GM19463 (cell line): Measurements from ENCODE around the gene PKLR.
"Not testable (repeated sequence)": the region's sequence is repeated elsewhere in the genome, so short reads cannot be mapped to it uniquely, and the experiment has no call there.

Experiments
- ATAC-seq: cut with Tn5 transposase; IDR thresholded peaks from one replicate; pipeline ENCODE4 v1.9.1; 2021; ENCODE audit warnings: mild to moderate bottlenecking, moderate library complexity; ENCODE audit not compliant: unreplicated experiment

PKLR gene

DNA sequence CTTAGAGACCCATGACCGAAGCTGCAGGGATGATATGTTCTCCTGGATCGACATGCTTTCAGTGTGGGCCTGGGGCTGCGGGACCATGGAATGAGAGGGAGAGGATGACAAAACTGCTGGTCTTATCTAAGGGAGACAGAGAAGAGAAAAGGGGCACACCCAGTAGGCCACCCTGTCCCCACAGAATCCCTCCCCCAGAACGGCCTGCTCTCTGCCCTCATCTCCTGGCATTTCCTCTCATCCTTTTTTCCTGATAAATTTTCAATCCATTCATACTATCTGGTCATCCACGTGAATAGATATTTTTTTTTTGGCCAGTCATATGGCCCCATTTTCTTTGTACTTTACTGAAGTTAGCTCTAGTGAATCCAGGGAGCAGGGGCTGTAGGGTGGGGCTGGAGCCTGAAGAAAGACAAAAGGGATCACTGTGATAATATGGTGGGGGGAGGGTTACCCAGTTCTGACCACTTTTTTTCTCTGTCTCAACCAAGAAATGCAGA, at the start of gene PKLR:
Gene PKLR (minus strand): TSS at position 97 of the 500 bp plus-strand sequence. CDS start 43 bp downstream, at position 54.
- ATAC-seq = no peak

DNA sequence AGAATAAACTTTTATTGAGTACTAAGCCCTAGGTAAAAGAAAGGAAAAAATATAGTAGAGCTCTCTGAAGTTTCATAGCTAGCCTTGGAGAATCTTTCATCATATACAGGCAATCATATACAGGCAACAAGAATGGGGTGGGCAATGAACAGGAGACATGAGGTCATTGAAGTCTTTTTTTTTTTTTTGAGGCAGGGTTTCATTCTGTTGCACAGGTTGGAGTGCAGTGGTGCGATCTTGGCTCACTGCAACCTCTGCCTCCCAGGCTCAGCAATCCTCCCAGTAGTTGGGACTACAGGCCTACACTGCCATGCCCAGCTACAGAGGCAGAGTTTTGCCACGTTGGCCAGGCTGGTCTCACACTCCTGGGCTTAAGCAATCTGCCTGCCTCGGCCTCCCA, 41.6 kb upstream of the PKLR start:
- ATAC-seq = no peak

DNA sequence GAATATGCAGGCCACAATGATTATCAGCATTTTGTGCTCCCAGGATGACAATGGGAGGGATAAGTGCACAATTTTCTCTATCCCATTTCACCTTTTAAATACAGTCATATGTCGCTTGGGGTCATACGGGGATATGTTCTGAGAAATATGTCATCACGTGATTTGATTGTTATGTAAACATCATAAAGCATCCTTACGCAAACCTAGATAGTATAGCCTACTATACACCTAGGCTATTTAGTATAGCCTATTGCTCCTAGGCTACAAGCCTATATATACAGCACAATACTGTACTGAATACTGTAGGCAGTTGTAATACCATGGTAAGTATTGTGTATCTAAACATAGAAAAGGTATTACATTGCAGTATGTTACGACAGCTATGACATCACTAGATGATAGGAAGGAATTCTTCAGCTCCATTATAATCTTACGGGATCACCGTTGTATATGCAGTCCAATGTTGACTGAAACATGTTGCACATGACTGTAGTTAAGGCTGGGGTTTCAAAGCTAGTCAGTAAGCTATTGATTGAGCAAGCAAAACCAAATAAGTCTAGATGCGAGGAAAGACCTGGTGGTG, 38.4 kb upstream of the PKLR start:
- ATAC-seq = no peak

DNA sequence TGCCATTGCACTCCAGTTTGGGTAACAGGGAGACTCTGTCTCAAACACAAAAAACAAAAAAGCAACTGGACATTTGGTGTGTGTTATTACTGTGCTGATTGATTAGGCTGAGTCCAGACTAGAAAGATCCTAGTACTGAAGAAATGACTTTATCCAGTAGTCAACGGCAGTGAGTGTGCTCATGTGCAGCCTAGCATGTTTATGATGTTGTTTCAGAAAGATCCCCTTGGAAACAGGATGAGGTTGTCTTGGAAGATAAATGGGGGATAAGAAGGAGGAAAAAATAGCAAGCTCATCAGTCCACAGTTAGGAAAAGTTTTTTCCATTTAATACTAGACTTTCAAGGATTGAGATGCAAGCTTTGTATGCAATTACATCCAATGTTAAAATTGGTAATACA, 33.7 kb upstream of the PKLR start:
- ATAC-seq = no peak

DNA sequence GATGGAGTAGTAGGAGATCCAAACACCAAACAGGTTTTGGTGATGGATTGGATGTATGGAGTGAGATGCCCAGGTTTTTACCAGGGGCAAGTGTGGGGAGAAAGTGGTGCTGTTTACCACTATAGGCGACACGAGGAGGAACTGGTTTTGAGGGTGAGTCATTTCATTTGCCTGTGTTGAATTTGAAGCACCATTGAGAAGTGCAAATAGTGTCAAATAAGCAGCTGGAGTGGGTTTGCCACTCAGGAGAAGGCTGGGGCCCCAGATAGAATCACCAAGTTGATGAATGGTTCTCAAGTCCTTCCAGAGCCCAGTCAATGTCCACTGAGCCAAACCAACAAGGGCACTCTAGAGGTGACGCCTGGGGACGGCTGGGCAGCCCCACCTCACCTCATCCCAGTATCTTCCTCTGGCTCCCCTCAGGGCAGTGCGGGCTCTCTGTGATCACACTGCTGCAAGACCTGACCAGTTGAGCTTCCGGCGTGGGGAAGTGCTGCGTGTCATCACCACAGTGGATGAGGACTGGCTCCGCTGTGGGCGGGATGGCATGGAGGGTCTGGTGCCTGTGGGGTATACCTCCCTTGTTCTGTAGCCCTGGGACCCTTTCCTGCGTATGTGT, 28.9 kb upstream of the PKLR start:
- ATAC-seq = no peak

DNA sequence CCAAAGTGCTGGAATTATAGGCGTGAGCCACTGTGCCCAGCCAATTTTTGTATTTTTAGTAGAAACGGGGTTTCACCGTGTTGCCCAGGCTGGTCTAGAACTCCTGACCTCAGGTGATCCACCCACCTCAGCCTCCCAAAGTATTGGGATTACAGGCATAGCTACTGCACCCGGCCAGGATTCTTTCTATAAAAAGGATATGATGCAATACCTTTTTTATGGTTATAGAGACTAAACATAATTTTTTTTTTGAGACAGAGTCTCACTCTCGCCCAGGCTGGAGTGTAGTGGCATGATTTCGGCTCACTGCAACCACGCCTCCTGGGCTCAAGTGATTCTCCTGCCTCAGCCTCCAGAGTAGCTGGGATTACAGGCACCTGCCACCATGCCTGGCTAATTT, 27.6 kb upstream of the PKLR start:
- ATAC-seq = not testable (repeated sequence)

DNA sequence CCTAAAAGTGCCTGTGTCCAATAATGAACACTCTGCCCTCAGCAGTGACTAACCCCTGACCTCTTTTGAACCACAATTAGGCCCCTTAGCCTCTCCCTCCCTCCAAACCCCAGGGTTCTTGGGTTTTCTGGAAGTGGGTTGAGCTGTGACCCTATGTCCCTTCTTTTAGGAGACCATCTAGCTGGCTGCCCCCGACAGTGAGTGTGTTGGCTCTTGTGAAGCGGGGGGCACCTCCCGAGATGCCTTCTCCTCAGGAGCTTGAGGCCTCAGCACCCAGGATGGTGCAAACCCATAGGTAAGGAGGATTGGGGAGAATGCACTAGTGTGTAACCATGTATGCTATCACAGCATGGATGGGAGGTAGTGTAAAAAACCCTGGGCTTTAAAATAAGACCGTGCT, 26.7 kb upstream of the PKLR start:
- no peak for ATAC-seq

DNA sequence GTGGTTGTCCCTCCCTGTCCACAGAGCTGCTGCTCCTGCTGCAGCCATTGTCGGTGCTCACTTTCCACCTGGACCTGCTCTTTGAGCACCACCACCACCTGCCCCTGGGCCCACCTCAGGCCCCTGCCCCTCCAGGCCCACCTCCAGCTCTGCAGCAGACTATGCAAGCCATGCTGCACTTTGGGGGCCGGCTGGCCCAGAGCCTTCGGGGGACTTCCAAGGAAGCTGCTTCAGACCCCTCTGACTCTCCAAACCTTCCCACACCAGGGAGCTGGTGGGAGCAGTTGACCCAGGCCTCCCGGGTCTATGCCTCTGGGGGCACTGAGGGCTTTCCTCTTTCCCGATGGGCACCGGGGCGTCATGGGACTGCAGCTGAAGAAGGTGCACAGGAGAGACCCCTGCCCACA, 25.4 kb upstream of the PKLR start:
- no peak for ATAC-seq

DNA sequence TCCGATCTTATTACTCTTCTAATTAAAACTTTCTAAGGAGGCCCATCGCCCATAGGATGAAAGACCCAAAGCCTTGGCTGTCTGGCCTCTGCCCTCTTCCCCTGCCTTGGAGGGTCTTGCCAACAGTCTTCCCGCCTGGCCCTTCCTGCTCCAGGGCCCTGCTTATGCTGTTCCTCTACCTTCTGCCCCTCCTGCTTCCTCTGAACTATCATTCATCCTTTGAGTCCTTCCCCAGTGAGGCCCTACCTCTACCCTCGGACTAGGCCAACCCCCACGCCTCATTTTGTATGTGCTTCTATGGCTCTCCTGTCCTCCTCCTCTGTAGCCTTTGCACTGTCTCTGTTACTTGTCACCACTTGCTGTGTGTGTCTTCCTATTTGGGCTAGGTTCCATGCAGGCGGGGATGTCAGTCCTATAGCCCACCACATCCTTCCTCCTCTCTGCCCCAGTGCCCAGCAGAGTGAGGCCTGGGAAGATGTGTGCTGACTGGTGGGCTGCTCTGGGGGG, 24.8 kb upstream of the PKLR start:
- no peak for ATAC-seq

DNA sequence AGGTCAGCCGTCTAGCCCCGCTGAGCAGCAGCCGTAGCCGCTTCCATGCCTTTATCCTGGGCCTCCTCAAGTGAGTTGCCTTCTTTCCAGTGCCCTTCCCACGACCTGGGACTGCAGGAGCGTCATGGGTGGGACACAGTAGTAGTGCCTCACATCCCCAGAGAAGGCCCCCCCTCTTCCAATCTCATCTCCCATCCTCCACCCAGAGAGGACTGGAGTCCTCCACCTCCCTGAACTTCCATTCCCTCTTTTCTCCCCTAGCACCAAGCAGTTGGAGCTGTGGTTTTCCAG, 24.3 kb upstream of the PKLR start:
- ATAC-seq = no peak

DNA sequence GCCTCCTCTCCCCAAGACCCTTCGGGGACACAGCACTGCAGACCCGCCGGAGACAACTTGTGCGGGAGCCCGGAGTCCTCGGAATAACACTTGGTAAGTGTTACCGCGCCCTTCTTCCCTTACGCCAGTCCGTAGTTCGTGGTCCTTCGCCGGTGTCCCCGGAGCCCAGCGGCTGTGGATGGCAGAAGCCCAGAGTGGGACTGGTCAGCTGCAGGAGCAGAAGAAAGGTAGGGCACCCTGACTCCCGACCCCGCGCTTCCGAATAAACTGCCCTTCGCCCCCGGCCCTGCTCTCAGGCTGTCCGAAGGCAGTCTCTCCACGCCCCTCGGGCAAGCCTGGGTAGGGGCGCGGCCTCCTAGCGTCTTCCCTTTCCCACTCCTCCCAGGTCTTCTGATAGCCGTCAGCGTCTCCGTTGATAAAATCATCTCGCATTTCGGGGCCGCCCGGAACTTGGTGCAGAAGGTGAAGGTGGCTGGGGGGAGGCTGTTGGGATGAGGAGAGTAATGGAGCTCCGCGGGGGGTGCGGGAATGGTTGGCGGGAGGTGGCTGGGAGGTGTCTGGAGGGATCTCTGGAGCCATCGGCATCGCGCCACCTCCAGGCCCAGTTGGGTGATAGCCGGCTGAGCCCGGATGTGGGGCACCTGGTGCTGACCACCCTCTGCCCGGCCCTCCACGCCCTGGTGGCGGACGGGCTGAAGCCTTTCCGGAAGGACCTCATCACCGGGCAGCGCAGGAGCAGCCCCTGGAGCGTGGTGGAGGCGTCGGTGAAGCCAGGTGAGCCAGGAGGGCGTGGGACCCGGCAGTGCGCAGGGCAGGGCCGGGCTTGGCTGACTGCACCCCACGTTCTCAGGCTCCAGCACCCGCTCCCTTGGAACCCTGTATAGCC, 23.7 kb upstream of the PKLR start:
- no peak for ATAC-seq

DNA sequence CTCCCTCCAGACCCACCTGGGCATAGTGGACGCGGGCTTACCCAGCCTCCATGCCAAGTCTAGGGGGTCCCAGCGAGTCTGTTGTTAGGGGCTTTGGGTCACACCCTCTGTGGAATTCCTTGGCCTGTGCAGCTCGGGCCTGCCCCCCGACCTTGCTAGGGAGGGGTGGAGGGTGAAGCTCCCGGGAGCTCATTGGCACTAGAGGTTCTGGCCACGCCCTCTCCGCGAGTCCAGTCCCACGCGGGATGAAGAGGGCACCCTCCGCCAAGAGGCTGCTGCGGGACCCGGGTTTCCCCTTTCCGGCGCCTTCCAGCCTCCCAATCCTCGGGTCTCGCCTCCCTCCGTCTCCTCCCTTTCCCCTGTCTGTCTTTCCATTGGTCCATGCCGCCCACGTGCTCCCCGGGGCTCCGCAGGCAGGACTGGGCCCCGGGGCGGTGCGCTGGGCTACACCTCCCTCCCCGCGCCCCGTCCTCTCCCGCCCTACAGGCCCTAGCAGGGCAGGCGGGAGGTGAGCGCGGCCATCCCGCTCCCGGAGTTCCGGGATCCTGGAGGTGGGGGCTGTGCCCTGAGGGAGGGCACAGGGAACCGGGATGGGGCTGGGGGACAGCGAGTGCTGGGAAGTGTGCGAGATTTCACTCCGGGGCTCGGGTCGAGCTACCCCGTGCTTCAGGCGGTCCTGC, 22.9 kb upstream of the PKLR start:
- peak; percentile 60 for ATAC-seq

DNA sequence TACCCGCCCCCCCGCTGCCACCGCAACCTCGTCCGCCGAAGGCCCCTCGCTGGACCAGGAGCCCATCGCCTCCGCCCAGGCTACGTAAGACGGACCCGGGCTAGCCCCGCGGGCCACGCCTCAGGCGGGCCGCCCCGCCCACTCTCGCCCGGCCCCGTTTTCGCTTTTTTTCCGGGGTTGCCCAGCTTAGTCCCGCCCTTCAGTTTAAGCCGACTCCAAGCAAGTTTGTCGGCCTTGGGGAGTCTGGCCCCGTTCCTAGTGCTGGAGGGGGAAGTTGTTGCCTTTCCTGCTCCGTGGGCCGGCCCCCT, 22.4 kb upstream of the PKLR start:
- ATAC-seq = peak; percentile 39

DNA sequence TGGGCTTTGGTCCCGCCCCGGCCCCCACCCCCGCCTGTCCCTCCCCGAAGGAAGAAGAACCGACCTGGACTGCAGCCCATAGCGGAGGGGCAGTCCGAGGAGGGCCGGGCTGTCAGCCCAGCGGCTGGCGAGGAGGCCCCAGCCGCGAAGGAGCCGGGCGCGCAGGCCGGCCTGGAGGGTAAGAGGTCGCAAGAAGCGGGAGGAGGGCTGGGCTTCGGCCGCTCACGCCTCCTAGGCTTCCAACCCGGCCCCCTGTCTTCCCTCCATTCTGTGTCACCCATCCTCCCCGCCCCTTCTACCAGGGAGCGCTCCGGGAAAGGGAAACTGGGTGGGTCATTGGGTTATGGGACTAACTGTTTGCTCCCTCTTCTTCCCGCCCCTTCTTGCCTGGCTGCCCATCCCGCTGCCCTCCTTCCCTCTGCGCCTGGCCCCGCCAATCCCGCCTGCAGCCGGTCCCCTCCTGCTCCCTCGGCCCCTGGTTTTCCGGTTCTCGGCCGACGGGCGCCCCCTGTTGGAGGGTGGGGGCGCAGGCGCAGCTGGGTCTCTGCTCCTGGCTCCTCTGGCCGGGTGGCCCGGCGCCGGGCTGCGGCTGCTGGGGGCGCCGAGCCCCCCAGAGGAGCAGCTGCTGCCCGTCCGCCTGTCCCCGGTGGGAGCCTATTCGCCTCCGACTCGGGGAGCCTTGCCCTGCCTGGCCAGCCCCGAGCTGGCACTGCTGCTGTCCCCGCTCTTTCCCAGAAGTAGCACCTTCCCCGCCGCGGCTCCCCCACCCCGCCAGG, 21.9 kb upstream of the PKLR start:
- peak; percentile 41 for ATAC-seq

DNA sequence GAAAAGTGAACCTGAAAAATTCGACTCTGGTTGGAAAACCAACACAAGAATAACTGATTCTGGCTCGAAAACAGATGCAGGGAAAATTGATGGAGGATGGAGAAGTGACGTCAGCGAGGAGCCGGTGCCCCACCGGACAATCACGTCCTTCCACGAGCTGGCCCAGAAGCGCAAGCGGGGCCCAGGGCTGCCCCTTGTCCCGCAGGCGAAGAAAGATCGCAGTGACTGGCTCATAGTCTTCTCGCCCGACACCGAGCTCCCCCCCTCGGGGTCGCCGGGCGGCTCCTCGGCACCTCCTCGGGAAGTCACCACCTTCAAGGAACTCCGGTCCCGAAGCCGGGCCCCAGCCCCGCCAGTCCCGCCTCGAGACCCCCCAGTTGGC, 21.3 kb upstream of the PKLR start:
- ATAC-seq = no peak

DNA sequence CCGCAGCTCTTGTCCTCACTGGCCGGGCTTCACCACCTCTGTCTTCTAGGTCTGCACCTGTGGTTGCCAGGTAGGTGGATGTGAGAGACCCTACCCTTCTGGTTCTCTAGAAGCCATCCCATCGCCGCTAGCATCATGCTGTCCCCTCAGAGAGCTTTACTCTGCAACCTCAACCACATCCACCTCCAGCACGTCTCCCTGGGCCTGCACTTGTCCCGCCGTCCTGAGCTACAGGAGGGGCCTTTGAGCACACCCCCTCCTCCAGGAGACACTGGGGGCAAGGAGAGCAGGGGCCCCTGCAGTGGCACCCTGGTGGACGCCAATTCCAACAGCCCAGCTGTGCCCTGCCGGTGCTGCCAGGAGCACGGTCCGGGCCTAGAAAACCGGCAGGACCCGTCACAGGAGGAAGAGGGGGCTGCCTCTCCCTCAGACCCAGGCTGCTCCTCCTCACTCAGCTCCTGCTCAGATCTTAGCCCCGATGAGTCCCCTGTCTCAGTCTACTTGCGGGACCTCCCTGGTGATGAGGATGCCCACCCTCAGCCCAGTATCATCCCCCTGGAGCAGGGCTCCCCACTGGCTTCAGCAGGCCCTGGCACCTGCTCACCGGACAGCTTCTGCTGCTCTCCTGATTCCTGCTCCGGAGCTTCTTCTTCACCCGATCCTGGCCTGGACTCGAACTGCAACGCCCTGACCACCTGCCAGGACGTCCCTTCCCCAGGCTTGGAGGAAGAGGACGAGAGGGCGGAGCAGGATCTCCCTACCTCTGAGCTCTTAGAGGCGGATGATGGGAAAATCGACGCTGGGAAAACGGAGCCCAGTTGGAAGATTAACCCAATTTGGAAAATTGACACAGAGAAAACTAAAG, 20.6 kb upstream of the PKLR start:
- no peak for ATAC-seq

DNA sequence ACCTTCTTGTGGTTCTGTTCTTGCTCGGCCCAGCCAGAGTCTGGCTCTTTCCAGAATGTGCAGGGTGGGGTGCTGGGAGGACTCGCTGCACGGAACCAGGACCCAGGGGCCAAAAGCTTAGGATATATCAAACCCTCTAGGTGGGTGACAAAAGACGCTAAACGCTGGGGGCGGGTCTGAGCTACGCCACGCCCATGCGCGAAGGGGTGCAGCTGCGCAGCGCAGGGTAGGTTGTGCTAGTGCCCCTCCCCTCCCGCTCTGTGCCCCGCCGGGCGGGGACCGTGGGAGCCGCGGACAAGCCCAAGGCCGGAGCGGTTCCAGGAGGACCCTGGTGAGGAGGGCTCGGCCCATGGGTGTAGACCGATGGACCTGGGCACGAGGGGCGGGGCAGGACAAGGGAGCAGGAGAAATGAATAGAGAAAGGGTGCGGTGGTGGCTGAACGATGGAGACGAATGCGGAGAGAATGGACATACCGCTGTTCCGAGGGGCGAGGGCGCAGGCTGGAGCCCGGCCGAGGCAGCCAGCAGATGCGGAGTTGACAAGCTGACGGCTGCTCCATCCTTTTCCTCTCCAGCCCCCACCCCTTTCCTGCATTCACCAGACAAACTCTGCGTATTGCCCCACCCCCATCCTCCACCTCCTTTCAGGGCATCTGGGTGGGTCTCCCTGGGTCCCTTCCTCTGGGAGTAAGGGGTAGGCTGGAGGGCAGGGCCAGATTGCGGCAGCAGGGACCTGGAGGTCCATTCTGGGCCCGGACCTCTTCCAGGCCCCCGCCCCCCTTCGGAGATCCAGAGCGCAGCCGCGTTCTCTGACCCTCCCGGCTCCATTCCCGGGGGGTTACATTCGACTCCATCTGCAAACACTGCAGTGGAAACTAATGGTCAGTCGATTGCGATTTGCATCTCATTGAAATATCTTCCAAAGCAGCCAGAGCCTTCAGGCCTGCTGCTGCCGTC, 19.7 kb upstream of the PKLR start, which contains the start of gene RUSC1:
Gene RUSC1 (plus strand): TSS at position 234 of the 957 bp plus-strand sequence. CDS start 880 bp downstream, outside the sequence.
- ATAC-seq = peak; percentile 29

DNA sequence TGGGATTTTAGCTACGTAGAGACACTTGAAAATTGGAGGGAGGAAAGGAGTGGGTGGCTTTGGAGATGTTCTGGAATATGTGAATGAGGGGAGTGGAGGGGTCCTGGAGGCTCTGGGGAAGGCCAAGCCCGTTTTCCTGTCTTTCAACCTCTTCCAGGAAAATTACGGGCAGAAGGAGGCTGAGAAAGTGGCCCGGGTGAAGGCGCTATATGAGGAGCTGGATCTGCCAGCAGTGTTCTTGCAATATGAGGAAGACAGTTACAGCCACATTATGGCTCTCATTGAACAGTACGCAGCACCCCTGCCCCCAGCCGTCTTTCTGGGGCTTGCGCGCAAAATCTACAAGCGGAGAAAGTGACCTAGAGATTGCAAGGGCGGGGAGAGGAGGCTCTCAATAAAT, 19.0 kb upstream of the PKLR start:
- no peak for ATAC-seq

DNA sequence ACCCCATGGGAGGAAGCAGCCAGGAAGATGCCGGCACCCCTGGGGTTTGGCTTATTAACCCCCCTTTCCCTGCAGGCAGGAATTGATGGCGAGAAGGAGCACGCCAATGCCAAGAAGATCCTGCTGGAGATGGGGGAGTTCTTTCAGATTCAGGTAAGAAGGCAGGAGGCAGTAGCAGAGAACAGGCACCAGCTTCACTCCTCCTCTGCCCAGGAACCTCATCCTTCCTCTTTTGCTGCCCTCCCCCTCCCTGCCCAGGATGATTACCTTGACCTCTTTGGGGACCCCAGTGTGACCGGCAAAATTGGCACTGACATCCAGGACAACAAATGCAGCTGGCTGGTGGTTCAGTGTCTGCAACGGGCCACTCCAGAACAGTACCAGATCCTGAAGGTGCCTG, 18.3 kb upstream of the PKLR start:
- ATAC-seq = no peak
